Endothelial cell of umbilical vein (primary cell): ENCODE results near the gene PTPRK. TPM values are rescaled to one million over a fixed set of nuclear protein-coding genes. Genes with fewer than 3 reads are reported as not detected.

ENCODE experiments used
- BruUV-seq: library from RNA; stranded (reverse); fragments of 400-500 nt; replicated peaks from 2 replicates; lab custom pipeline; 2021; lab: Mats Ljungman, UMichigan
- CTCF ChIA-PET: fragments of 300-600, 350-600 bp; sonication (Branson Sonifier 250); formaldehyde crosslinking; loops from one replicate; lab custom pipeline; 2021; ENCODE audit warnings: antibody characterized with exemption, inconsistent platforms; lab: Charles Lee
- POLR2A ChIA-PET: fragments of 300-600, 350-600 bp; sonication (Branson Sonifier 250); formaldehyde crosslinking; loops from one replicate; lab custom pipeline; 2021; ENCODE audit warnings: antibody characterized with exemption, inconsistent platforms; lab: Charles Lee
- DNase-seq: peaks from one replicate; pipeline ENCODE4 v3.0.0-alpha.2; 2011; ENCODE audit warnings: low read depth, low spot score
- FAIRE-seq: peaks from 2 replicates; lab custom pipeline; 2011; peaks lifted over from hg19 to GRCh38; lab: Jason Lieb, UNC
- H2AFZ ChIP-seq: 2 replicates; pipeline ENCODE4 v1.6.0; 2012; ENCODE audit warnings: low read depth, low read length, control low read depth, inconsistent platforms
- H3K27ac ChIP-seq: 2 replicates; pipeline ENCODE4 v1.5.1; 2011; ENCODE audit warnings: low read depth, mild to moderate bottlenecking, control low read depth, low read length, moderate library complexity; ENCODE audit not compliant: insufficient read depth
- H3K27me3 ChIP-seq, 2 experiments: 2 replicates each; pipeline versions ENCODE4 v1.6.0 to v1.6.1; 2011; ENCODE audit warnings: low read length in 2 of 2, mixed read lengths in 1 of 2; ENCODE audit not compliant: control insufficient read depth in 2 of 2, insufficient read depth in 2 of 2
- H3K36me3 ChIP-seq, 2 experiments: 2 replicates in 1 of 2; 3 replicates in 1 of 2; pipeline ENCODE4 v1.5.1; 2011; ENCODE audit warnings: low read length in 2 of 2, mild to moderate bottlenecking in 1 of 2, moderate library complexity in 1 of 2; ENCODE audit not compliant: control insufficient read depth in 2 of 2, insufficient read depth in 2 of 2; ENCODE audit errors: extremely low read depth in 1 of 2
- H3K4me1 ChIP-seq: 3 replicates; pipeline ENCODE4 v1.5.1; 2011; ENCODE audit warnings: mild to moderate bottlenecking, low read length; ENCODE audit not compliant: control insufficient read depth, insufficient read depth; ENCODE audit errors: extremely low read depth
- H3K4me2 ChIP-seq: 2 replicates; pipeline ENCODE4 v1.6.1; 2011; ENCODE audit warnings: low read length, control low read depth, mixed read lengths; ENCODE audit not compliant: insufficient read depth
- H3K4me3 ChIP-seq, 3 experiments: fragments of 200-600 bp in 1 of 3; sonication (generic), shearing (Covaris generic) in 1 of 3; replicated peaks in 1 of 3; 2 replicates each; pipeline ENCODE4 v1.5.1; 2011 to 2016; ENCODE audit warnings: control low read depth in 3 of 3, low read length in 3 of 3, mild to moderate bottlenecking in 2 of 3, inconsistent platforms in 1 of 3, low read depth in 1 of 3, moderate library complexity in 1 of 3; ENCODE audit not compliant: insufficient read depth in 1 of 3
- H3K79me2 ChIP-seq: 2 replicates; pipeline ENCODE4 v1.6.0; 2012; ENCODE audit warnings: low read length, inconsistent platforms; ENCODE audit not compliant: control insufficient read depth, insufficient read depth
- H3K9ac ChIP-seq: replicated peaks from 2 replicates; pipeline ENCODE3; 2011; ENCODE audit warnings: low read length, control low read depth; ENCODE audit not compliant: insufficient read depth; ENCODE audit errors: extremely low read depth
- H3K9me1 ChIP-seq: replicated peaks from 3 replicates; pipeline ENCODE4 v1.6.0; 2011; ENCODE audit warnings: mild to moderate bottlenecking, low read length; ENCODE audit not compliant: control insufficient read depth, insufficient read depth; ENCODE audit errors: extremely low read depth
- H3K9me3 ChIP-seq: replicated peaks from 2 replicates; pipeline ENCODE4 v1.5.1; 2012; ENCODE audit warnings: low read length, inconsistent platforms; ENCODE audit not compliant: control insufficient read depth, insufficient read depth
- H4K20me1 ChIP-seq: replicated peaks from 2 replicates; pipeline ENCODE3; 2011; ENCODE audit warnings: mild to moderate bottlenecking, low read length; ENCODE audit not compliant: control insufficient read depth, insufficient read depth; ENCODE audit errors: extremely low read depth
- EZH2 ChIP-seq: IDR thresholded peaks from 2 replicates; pipeline ENCODE4 v1.6.1; 2012; ENCODE audit warnings: borderline replicate concordance, low read depth, mild to moderate bottlenecking, moderate library complexity, low read length, inconsistent platforms; ENCODE audit not compliant: severe bottlenecking
- FOS ChIP-seq: IDR thresholded peaks from 2 replicates; pipeline ENCODE4 v1.6.1; 2011; ENCODE audit warnings: mild to moderate bottlenecking, low read length, moderate library complexity, borderline replicate concordance; ENCODE audit not compliant: insufficient read depth
- GATA2 ChIP-seq: IDR thresholded peaks from 2 replicates; pipeline ENCODE4 v1.7.0; 2011; ENCODE audit warnings: low read depth, mild to moderate bottlenecking, moderate library complexity, mixed read lengths, low read length; ENCODE audit not compliant: insufficient read length, insufficient read depth
- JUN ChIP-seq: IDR thresholded peaks from 2 replicates; pipeline ENCODE4 v1.6.1; 2011; ENCODE audit warnings: borderline replicate concordance, low read depth; ENCODE audit not compliant: insufficient read length, insufficient read depth
- MYC ChIP-seq: IDR thresholded peaks from one replicate; pipeline ENCODE4 v1.6.1; 2011; ENCODE audit warnings: mild to moderate bottlenecking, low read depth, low read length
- POLR2A ChIP-seq: IDR thresholded peaks from 2 replicates; pipeline ENCODE4 v1.6.1; 2012; ENCODE audit warnings: low read depth, mild to moderate bottlenecking, control low read depth, low read length
- POLR2AphosphoS5 ChIP-seq: IDR thresholded peaks from 2 replicates; pipeline ENCODE4 v1.6.1; 2012; ENCODE audit warnings: low read depth, mild to moderate bottlenecking, control low read depth, low read length, moderate library complexity; ENCODE audit not compliant: insufficient read depth
- dilution Hi-C: fragments of 300-500 bp; cut with MboI; formaldehyde crosslinking; loops from one replicate; pipeline ENCODE4 v1.15.0; 2019; ENCODE audit warnings: low sequenced_read_pairs; ENCODE audit not compliant: extremely low pct_ligation_motif_present
- intact Hi-C: fragments of 100-400 bp; cut with micrococcal nuclease; formaldehyde crosslinking; loops from one replicate; pipeline ENCODE4 v1.10.0; 2022
- polyA plus RNA-seq, 4 experiments: library from polyadenylated mRNA; depleted of rRNA in 3 of 4; stranded (reverse) in 3 of 4; unstranded in 1 of 4; fragments of >200 nt; gene quantifications; 2 replicates each; pipeline versions ENCODE4 v1.2.1 to v1.2.3, GENCODE V29; 2011 to 2012; ENCODE audit warnings: missing spikeins in 1 of 4
- total RNA-seq: library from RNA; stranded (reverse); gene quantifications from 2 replicates; pipeline ENCODE4 v1.2.3, GENCODE V29; 2021
- TF ChIP-seq, protein P1 (sequence below), 2 donors: IDR thresholded peaks; 1 replicate in 1 of 2; 2 replicates in 1 of 2; pipeline ENCODE4 v1.5.1; 2011; ENCODE audit warnings: low read length in 2 of 2, mild to moderate bottlenecking in 2 of 2, moderate library complexity in 2 of 2, control low read depth in 1 of 2, inconsistent platforms in 1 of 2, low read depth in 1 of 2; ENCODE audit not compliant: insufficient read depth in 1 of 2; ENCODE audit errors: extremely low read depth in 1 of 2
- TF ChIP-seq, protein P2 (sequence below): IDR thresholded peaks from 2 replicates; pipeline ENCODE4 v1.6.1; 2011; ENCODE audit not compliant: insufficient read depth, insufficient read length

The PTPRK gene
- total and polyA plus RNA-seq, 2 donors (not counting 3 experiments of a cell fraction or from before 2014, with no cell fraction given): 15.2 to 74.0 TPM

DNA sequence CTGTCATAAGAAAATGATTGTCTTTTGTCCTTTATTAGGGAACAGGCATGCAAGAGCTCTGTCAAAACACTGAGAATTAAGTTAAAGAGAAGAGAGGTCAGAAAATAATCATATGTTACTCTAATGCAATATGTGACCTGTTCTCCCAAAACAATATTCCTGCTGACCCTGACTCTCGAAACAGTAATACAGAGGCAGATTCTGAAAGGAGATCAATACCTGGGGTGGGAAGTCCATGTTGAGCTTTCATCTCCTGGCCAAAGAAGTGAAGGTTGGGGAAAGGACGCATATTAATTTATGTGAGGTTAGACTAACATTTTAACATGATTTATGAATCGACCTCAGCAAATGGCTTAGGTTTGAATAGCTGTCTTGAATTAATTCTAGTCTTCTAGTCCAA is 243.0 kb downstream of the PTPRK start:
- dilution Hi-C loops (no loop called here), intact Hi-C loops (no loop called here)
- Histone ChIP-seq H4K20me1 (no peaks in the 10 kb centered on the region), H3K4me1 (peaks cover 18% of the 10 kb centered on the region), H2AFZ (no peak overlapping the region), H3K4me2 (no peak overlapping the region), H3K27me3 (no peaks in the 10 kb centered on the region), H3K9me3 (no peaks in the 10 kb centered on the region), H3K27ac (no peak overlapping the region), H3K79me2 (peaks cover 7% of the 10 kb centered on the region), H3K9ac (no peak overlapping the region), H3K9me1 (peaks cover 3% of the 10 kb centered on the region), H3K36me3 (no peaks in the 10 kb centered on the region), H3K4me3 (no peak overlapping the region)
- no peak for FAIRE-seq
- no peak for DNase-seq
- TF ChIP-seq JUN (no peak), GATA2 (no peak), EZH2 (no peak), MYC (no peak), POLR2AphosphoS5 (no peak), POLR2A (no peak), FOS (no peak)
- TF ChIP-seq, protein P1, sequence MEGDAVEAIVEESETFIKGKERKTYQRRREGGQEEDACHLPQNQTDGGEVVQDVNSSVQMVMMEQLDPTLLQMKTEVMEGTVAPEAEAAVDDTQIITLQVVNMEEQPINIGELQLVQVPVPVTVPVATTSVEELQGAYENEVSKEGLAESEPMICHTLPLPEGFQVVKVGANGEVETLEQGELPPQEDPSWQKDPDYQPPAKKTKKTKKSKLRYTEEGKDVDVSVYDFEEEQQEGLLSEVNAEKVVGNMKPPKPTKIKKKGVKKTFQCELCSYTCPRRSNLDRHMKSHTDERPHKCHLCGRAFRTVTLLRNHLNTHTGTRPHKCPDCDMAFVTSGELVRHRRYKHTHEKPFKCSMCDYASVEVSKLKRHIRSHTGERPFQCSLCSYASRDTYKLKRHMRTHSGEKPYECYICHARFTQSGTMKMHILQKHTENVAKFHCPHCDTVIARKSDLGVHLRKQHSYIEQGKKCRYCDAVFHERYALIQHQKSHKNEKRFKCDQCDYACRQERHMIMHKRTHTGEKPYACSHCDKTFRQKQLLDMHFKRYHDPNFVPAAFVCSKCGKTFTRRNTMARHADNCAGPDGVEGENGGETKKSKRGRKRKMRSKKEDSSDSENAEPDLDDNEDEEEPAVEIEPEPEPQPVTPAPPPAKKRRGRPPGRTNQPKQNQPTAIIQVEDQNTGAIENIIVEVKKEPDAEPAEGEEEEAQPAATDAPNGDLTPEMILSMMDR (IDR thresholded peaks at IDR 0.05; ENCODE audit: extremely low read depth in 1 of 2, insufficient read depth in 1 of 2, low read depth in 1 of 2, low read length in 2 of 2): no peak
- TF ChIP-seq, protein P2, sequence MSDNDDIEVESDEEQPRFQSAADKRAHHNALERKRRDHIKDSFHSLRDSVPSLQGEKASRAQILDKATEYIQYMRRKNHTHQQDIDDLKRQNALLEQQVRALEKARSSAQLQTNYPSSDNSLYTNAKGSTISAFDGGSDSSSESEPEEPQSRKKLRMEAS: no peak
- POLR2A ChIA-PET: no interaction called here
- no TSS peak for BruUV-seq
- CTCF ChIA-PET: interaction anchor here (1.0 to 1.6 kb wide), 3 partner anchors 10 to 243 kb away, joined by 3 to 4 read pairs (median 3); partner anchors contain the start of gene PTPRK
